ENCODE data around the gene NCOA7. TPM values are rescaled to one million over a fixed set of nuclear protein-coding genes. Genes with fewer than 3 reads are reported as not detected.

Gene NCOA7
- total and polyA plus RNA-seq, 10 of the 15 experiments (the other 5 are each of a cell fraction or from before 2014, with no cell fraction given) = 18.9 to 50.3 (median 34.2) TPM

GRCh38 chr6:125966569-125966968, 175.8 kb downstream of the NCOA7 start:
- TF ChIP-seq, protein P1, sequence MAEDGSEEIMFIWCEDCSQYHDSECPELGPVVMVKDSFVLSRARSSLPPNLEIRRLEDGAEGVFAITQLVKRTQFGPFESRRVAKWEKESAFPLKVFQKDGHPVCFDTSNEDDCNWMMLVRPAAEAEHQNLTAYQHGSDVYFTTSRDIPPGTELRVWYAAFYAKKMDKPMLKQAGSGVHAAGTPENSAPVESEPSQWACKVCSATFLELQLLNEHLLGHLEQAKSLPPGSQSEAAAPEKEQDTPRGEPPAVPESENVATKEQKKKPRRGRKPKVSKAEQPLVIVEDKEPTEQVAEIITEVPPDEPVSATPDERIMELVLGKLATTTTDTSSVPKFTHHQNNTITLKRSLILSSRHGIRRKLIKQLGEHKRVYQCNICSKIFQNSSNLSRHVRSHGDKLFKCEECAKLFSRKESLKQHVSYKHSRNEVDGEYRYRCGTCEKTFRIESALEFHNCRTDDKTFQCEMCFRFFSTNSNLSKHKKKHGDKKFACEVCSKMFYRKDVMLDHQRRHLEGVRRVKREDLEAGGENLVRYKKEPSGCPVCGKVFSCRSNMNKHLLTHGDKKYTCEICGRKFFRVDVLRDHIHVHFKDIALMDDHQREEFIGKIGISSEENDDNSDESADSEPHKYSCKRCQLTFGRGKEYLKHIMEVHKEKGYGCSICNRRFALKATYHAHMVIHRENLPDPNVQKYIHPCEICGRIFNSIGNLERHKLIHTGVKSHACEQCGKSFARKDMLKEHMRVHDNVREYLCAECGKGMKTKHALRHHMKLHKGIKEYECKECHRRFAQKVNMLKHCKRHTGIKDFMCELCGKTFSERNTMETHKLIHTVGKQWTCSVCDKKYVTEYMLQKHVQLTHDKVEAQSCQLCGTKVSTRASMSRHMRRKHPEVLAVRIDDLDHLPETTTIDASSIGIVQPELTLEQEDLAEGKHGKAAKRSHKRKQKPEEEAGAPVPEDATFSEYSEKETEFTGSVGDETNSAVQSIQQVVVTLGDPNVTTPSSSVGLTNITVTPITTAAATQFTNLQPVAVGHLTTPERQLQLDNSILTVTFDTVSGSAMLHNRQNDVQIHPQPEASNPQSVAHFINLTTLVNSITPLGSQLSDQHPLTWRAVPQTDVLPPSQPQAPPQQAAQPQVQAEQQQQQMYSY (CRISPR knock-in tag; IDR thresholded peaks at IDR 0.05) = no peak
- no peak overlapping the region for H3K9ac ChIP-seq (ENCODE audit: control insufficient read depth, insufficient read depth, low read length)
- no peaks in the 10 kb centered on the region; a peak in 2 of 4 replicates for H3K36me3 ChIP-seq (ENCODE audit: control insufficient read depth in 2 of 2, insufficient read depth in 2 of 2, low read length in 1 of 2)
- H3K4me3 ChIP-seq = no peak overlapping the region
- SMC1A ChIA-PET (ENCODE audit: uncharacterized antibody, unreplicated experiment) = no interaction called here
- no peaks in the 10 kb centered on the region for H3K9me3 ChIP-seq (replicated peaks; ENCODE audit: control insufficient read depth, insufficient read depth, low read length)
- no peak for DNase-seq (ENCODE audit: low read depth, low spot score)
- intact Hi-C loops (cut with micrococcal nuclease; ENCODE audit: unreplicated experiment) (no loop called here), in situ Hi-C loops (cut with MboI) (no loop called here)
- no peak for ATAC-seq
- no peaks in the 10 kb centered on the region for H3K4me1 ChIP-seq (ENCODE audit: control insufficient read depth, insufficient read depth, low read length)
- CTCF ChIA-PET = interaction anchor here (1.1 to 12.1 kb wide), 5 partner anchors 7 to 28 kb away, joined by 3 to 183 read pairs (median 13); partner anchors contain the start of gene HINT3
- H3K4me2 ChIP-seq (ENCODE audit: control insufficient read depth, insufficient read depth) = no peak overlapping the region
- RAD21 ChIA-PET (ENCODE audit: unreplicated experiment) = no interaction called here
- H3K79me2 ChIP-seq (ENCODE audit: control insufficient read depth, insufficient read depth, low read length) = no peaks in the 10 kb centered on the region
- BruUV-seq (replicated peaks) = no TSS peak
- H3K27ac ChIP-seq (ENCODE audit: control insufficient read depth, insufficient read depth) = no peak overlapping the region
- H2AFZ ChIP-seq (ENCODE audit: control insufficient read depth, low read depth, low read length) = no peak overlapping the region
- H4K20me1 ChIP-seq (ENCODE audit: control insufficient read depth, insufficient read depth) = no peaks in the 10 kb centered on the region
- POLR2A ChIA-PET = no interaction called here
- no peak for FAIRE-seq
- no peaks in the 10 kb centered on the region for H3K27me3 ChIP-seq (replicated peaks in 1 of 2; ENCODE audit: control insufficient read depth in 2 of 2, insufficient read depth in 2 of 2, low read length in 1 of 2)
- 100% methylated on average over 1 of the region's 1 CpG for WGBS (ENCODE audit: insufficient coverage, insufficient replicate concordance, low lambda C conversion rate, missing lambda C conversion rate)

GRCh38 chr6:125968493-125968892, 177.7 kb downstream of the NCOA7 start:
- Histone ChIP-seq H4K20me1 (ENCODE audit: control insufficient read depth, insufficient read depth) (no peaks in the 10 kb centered on the region), H3K27ac (ENCODE audit: control insufficient read depth, insufficient read depth) (no peak overlapping the region), H3K27me3 (replicated peaks in 1 of 2; ENCODE audit: control insufficient read depth in 2 of 2, insufficient read depth in 2 of 2, low read length in 1 of 2) (no peaks in the 10 kb centered on the region), H3K4me1 (ENCODE audit: control insufficient read depth, insufficient read depth, low read length) (no peaks in the 10 kb centered on the region), H3K4me3 (no peak overlapping the region), H3K4me2 (ENCODE audit: control insufficient read depth, insufficient read depth) (no peak overlapping the region), H3K9me3 (replicated peaks; ENCODE audit: control insufficient read depth, insufficient read depth, low read length) (no peaks in the 10 kb centered on the region), H3K9ac (ENCODE audit: control insufficient read depth, insufficient read depth, low read length) (no peak overlapping the region), H2AFZ (ENCODE audit: control insufficient read depth, low read depth, low read length) (no peak overlapping the region), H3K79me2 (ENCODE audit: control insufficient read depth, insufficient read depth, low read length) (no peaks in the 10 kb centered on the region), H3K36me3 (ENCODE audit: control insufficient read depth in 2 of 2, insufficient read depth in 2 of 2, low read length in 1 of 2) (no peaks in the 10 kb centered on the region; a peak in 2 of 4 replicates)
- intact Hi-C loops (cut with micrococcal nuclease; ENCODE audit: unreplicated experiment) (no loop called here), in situ Hi-C loops (cut with MboI) (no loop called here)
- WGBS (ENCODE audit: insufficient coverage, insufficient replicate concordance, low lambda C conversion rate, missing lambda C conversion rate) = 3% methylated on average over 2 of the region's 2 CpGs
- SMC1A ChIA-PET (ENCODE audit: uncharacterized antibody, unreplicated experiment) = interaction anchor here (1.2 to 3.5 kb wide), 2 partner anchors 13 to 187 kb away, joined by 5 to 19 read pairs; partner anchors contain the start of gene HINT3
- no TSS peak for BruUV-seq (replicated peaks)
- CTCF ChIA-PET = interaction anchor here (1.6 to 4.9 kb wide), 3 partner anchors 11 to 187 kb away, joined by 3 to 34 read pairs (median 13); partner anchors contain the start of gene HINT3
- POLR2A ChIA-PET = no interaction called here
- FAIRE-seq (no peak), ATAC-seq (no peak), DNase-seq (ENCODE audit: low read depth, low spot score) (no peak)
- RAD21 ChIA-PET (ENCODE audit: unreplicated experiment) = no interaction called here
- no peak for TF ChIP-seq ATF7 (IDR thresholded peaks at IDR 0.05; ENCODE audit: low read depth)
- TF ChIP-seq NFIC (IDR thresholded peaks at IDR 0.05; ENCODE audit: low read depth, low read length) = no peak
- TF ChIP-seq EP300 (IDR thresholded peaks at IDR 0.05; ENCODE audit: borderline replicate concordance in 1 of 2, control insufficient read depth in 1 of 2, low read depth in 2 of 2, low read length in 2 of 2) = no peak
- TF ChIP-seq ESRRA (IDR thresholded peaks at IDR 0.05; ENCODE audit: low read length) = no peak
- TF ChIP-seq, protein P2, sequence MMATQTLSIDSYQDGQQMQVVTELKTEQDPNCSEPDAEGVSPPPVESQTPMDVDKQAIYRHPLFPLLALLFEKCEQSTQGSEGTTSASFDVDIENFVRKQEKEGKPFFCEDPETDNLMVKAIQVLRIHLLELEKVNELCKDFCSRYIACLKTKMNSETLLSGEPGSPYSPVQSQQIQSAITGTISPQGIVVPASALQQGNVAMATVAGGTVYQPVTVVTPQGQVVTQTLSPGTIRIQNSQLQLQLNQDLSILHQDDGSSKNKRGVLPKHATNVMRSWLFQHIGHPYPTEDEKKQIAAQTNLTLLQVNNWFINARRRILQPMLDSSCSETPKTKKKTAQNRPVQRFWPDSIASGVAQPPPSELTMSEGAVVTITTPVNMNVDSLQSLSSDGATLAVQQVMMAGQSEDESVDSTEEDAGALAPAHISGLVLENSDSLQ (IDR thresholded peaks at IDR 0.05) = no peak
- no peak for TF ChIP-seq HDAC6 (IDR thresholded peaks at IDR 0.05; ENCODE audit: unreplicated experiment)

All from GM12878 (cell line).